C4-2B (cell line): Measurements from ENCODE around the gene DLGAP1.

Source experiments
- CTCF ChIP-seq: fragments of 450-650 bp; conservative IDR thresholded peaks from 2 replicates; pipeline ENCODE4 v1.5.1; 2017; ENCODE audit warnings: mild to moderate bottlenecking
- ZFX ChIP-seq: fragments of 450-650 bp; IDR thresholded peaks from 2 replicates; pipeline ENCODE4 v1.6.1; 2017

GRCh38 chr18:3502650-3503049 lies 952.5 kb downstream of the DLGAP1 start:
- TF ChIP-seq CTCF (no peak), ZFX (no peak)
